HepG2 (cell line): ENCODE measurements around the gene ACBD6. TPM values are rescaled to one million over a fixed set of nuclear protein-coding genes. Genes with fewer than 3 reads are reported as not detected.

ENCODE experiments used
- ARID3A ChIP-seq: IDR thresholded peaks from 2 replicates; pipeline ENCODE4 v1.6.1; 2012; ENCODE audit warnings: low read depth, low read length, improper control_type of control experiment
- ATF4 ChIP-seq, 2 experiments: fragments of 450-650 bp in 1 of 2; sonication (generic) in 1 of 2; formaldehyde crosslinking; IDR thresholded peaks; 2 replicates each; pipeline versions ENCODE4 v1.5.0 to v1.8.0; 2020 to 2022; ENCODE audit warnings: mild to moderate bottlenecking in 1 of 2, missing genetic modification reagents in 1 of 2
- ELF3 ChIP-seq: IDR thresholded peaks from 2 replicates; pipeline ENCODE4 v1.6.1; 2016; ENCODE audit warnings: missing genetic modification reagents, missing compliant biosample characterization
- FOXJ3 ChIP-seq: sonication (generic); formaldehyde crosslinking; IDR thresholded peaks from 2 replicates; pipeline ENCODE4 v1.4.0; 2020; ENCODE audit warnings: missing genetic modification reagents, mild to moderate bottlenecking, borderline replicate concordance
- GMEB1 ChIP-seq: sonication (generic); formaldehyde crosslinking; IDR thresholded peaks from 2 replicates; pipeline ENCODE4 v1.5.1; 2020; ENCODE audit warnings: missing genetic modification reagents, mild to moderate bottlenecking, borderline replicate concordance
- HMG20A ChIP-seq: IDR thresholded peaks from 2 replicates; pipeline ENCODE4 v1.6.1; 2016; ENCODE audit warnings: borderline replicate concordance
- HMGXB4 ChIP-seq, 2 experiments: sonication (generic) in 1 of 2; formaldehyde crosslinking in 1 of 2; IDR thresholded peaks; 2 replicates each; pipeline versions ENCODE4 v1.4.0 to v1.6.1; 2018 to 2020; ENCODE audit warnings: missing genetic modification reagents in 2 of 2, borderline replicate concordance in 1 of 2, low read depth in 1 of 2, mild to moderate bottlenecking in 1 of 2, missing biosample characterization in 1 of 2
- KLF16 ChIP-seq, 2 experiments: sonication (generic) in 1 of 2; formaldehyde crosslinking in 1 of 2; IDR thresholded peaks; 2 replicates each; pipeline versions ENCODE4 v1.6.1 to v1.8.0; 2016 to 2023; ENCODE audit warnings: missing genetic modification reagents in 2 of 2, missing compliant biosample characterization in 1 of 2
- KLF9 ChIP-seq: IDR thresholded peaks from 2 replicates; pipeline ENCODE4 v1.6.1; 2016; ENCODE audit warnings: low read depth
- MAFG ChIP-seq: sonication (generic); formaldehyde crosslinking; IDR thresholded peaks from 2 replicates; pipeline ENCODE4 v1.5.1; 2020; ENCODE audit warnings: mild to moderate bottlenecking, missing genetic modification reagents
- NFIC ChIP-seq: IDR thresholded peaks from 2 replicates; pipeline ENCODE4 v1.6.1; 2012; ENCODE audit warnings: mild to moderate bottlenecking, low read length, inconsistent platforms
- PLRG1 ChIP-seq: fragments of 450-650 bp; conservative IDR thresholded peaks from 2 replicates; pipeline ENCODE4 v1.6.1; 2016
- SOX6 ChIP-seq, 2 experiments: fragments of 450-650 bp in 1 of 2; sonication (generic) in 1 of 2; formaldehyde crosslinking in 1 of 2; IDR thresholded peaks; 2 replicates each; pipeline versions ENCODE4 v1.4.0 to v1.6.1; 2017 to 2020; ENCODE audit warnings: antibody characterized with exemption in 1 of 2, mild to moderate bottlenecking in 1 of 2, missing genetic modification reagents in 1 of 2
- SPEN ChIP-seq: sonication (generic); formaldehyde crosslinking; IDR thresholded peaks from 2 replicates; pipeline ENCODE4 v1.5.1; 2020; ENCODE audit warnings: low read depth, mild to moderate bottlenecking, missing genetic modification reagents
- TEF ChIP-seq: sonication (generic); formaldehyde crosslinking; IDR thresholded peaks from 2 replicates; pipeline ENCODE4 v1.5.0; 2020; ENCODE audit warnings: missing genetic modification reagents
- TERF1 ChIP-seq: sonication (generic); formaldehyde crosslinking; IDR thresholded peaks from 2 replicates; pipeline ENCODE4 v1.8.0; 2022; ENCODE audit warnings: mild to moderate bottlenecking, missing genetic modification reagents, moderate library complexity
- ZFAT ChIP-seq: sonication (generic); formaldehyde crosslinking; conservative IDR thresholded peaks from 2 replicates; pipeline ENCODE4 v1.8.1; 2023; ENCODE audit warnings: missing genetic modification reagents, inconsistent platforms
- ZKSCAN1 ChIP-seq: fragments of 150-350 bp; IDR thresholded peaks from 2 replicates; pipeline ENCODE4 v1.6.1; 2014; ENCODE audit warnings: low read length
- ZKSCAN8 ChIP-seq: IDR thresholded peaks from 2 replicates; pipeline ENCODE4 v1.6.1; 2016; ENCODE audit warnings: borderline replicate concordance, missing genetic modification reagents, missing compliant biosample characterization
- ZNF598 ChIP-seq: sonication (generic); formaldehyde crosslinking; IDR thresholded peaks from 2 replicates; pipeline ENCODE4 v1.5.1; 2020; ENCODE audit warnings: mild to moderate bottlenecking, missing genetic modification reagents, borderline replicate concordance
- ZNF607 ChIP-seq: sonication (generic); formaldehyde crosslinking; IDR thresholded peaks from 2 replicates; pipeline ENCODE4 v1.5.1; 2020; ENCODE audit warnings: missing genetic modification reagents, mild to moderate bottlenecking, borderline replicate concordance
- ZSCAN12 ChIP-seq: sonication (generic); formaldehyde crosslinking; IDR thresholded peaks from 2 replicates; pipeline ENCODE4 v1.9.0; 2021; ENCODE audit warnings: mild to moderate bottlenecking, missing genetic modification reagents
- polyA plus RNA-seq, 8 experiments: library from polyadenylated mRNA; depleted of rRNA in 3 of 8; stranded (reverse) in 7 of 8; unstranded in 1 of 8; fragments of >200 nt; fragmentation: Illumina TruSeq in 4 of 8; extraction: Trizol in 4 of 8; gene quantifications; 2 replicates each; pipeline versions ENCODE4 v1.2.1 to v1.2.3, GENCODE V29; 2011 to 2016; ENCODE audit warnings: low read depth in 4 of 8, missing spikeins in 1 of 8, mixed read lengths in 1 of 8; ENCODE audit not compliant: insufficient read depth in 1 of 8
- total RNA-seq, 5 experiments: library from RNA; depleted of rRNA; stranded (reverse); fragments of >200 nt; fragmentation: Illumina TruSeq; extraction: Trizol; gene quantifications; 2 replicates each; pipeline ENCODE4 v1.2.3, GENCODE V29; 2016; ENCODE audit warnings: low read depth in 1 of 5

Gene ACBD6
- total and polyA plus RNA-seq, 2 of the 13 experiments (the other 11 are each of a cell fraction or from before 2014, with no cell fraction given), result 33.5 to 47.2 TPM

GRCh38 chr1:180291004-180291403 is 211.4 kb downstream of the ACBD6 start (continued):
- TF ChIP-seq NFIC (peak; percentile 46; the same call in 1 of the 2 replicates), ARID3A (peak; percentile 36; the same call in 1 of the 2 replicates), PLRG1 (no peak), ZKSCAN1 (no peak), HMG20A (CRISPR knock-in tag) (peak; percentile 11; the same call in 1 of the 2 replicates), HMGXB4 (CRISPR knock-in tag; IDR thresholded peaks at IDR 0.05; ENCODE audit: borderline replicate concordance in 1 of 2, low read depth in 1 of 2) (0 out of 4 replicates have a peak, but pooled peaks of 1 of the 2 experiments have one; percentile 19), GMEB1 (CRISPR knock-in tag) (no peak), MAFG (peak; percentile 16; the same call in 1 of the 2 replicates), KLF16 (CRISPR knock-in tag; IDR thresholded peaks at IDR 0.05) (0 out of 4 replicates have a peak, but pooled peaks of 1 of the 2 experiments have one; percentile 18), SPEN (CRISPR knock-in tag) (no peak), ATF4 (CRISPR knock-in tag; IDR thresholded peaks at IDR 0.05) (no peak), ZFAT (no peak), ZNF607 (CRISPR knock-in tag) (no peak), TERF1 (CRISPR knock-in tag) (no peak), ZKSCAN8 (CRISPR knock-in tag) (0 out of 2 replicates have a peak, but pooled peaks have one; percentile 66), FOXJ3 (CRISPR knock-in tag) (no peak), ZSCAN12 (no peak), ZNF598 (CRISPR knock-in tag) (no peak), TEF (no peak), KLF9 (CRISPR knock-in tag) (no peak), SOX6 (IDR thresholded peaks at IDR 0.05) (no peak), SOX6 (CRISPR knock-in tag; IDR thresholded peaks at IDR 0.05) (peak; percentile 37; the same call in 1 of the 2 replicates), ELF3 (CRISPR knock-in tag) (peak; percentile 64; the same call in 1 of the 2 replicates)
